PC-3 (cell line): ENCODE measurements around the gene RAB1A. TPM values are rescaled to one million over a fixed set of nuclear protein-coding genes. Genes with fewer than 3 reads are reported as not detected.

ENCODE experiments used
- ATAC-seq: fragments of 200-7000 bp; cut with Tn5 transposase; 2 replicates; pipeline ENCODE4 v1.9.1; 2020; ENCODE audit warnings: mild to moderate bottlenecking, moderate library complexity
- BruUV-seq: library from RNA; stranded (reverse); fragments of 400-500 nt; replicated peaks from 2 replicates; lab custom pipeline; 2021; lab: Mats Ljungman, UMichigan
- CTCF ChIA-PET: fragments of 300-600 bp; sonication (Branson Sonifier 250); formaldehyde crosslinking; loops from one replicate; lab custom pipeline; 2022; ENCODE audit warnings: antibody characterized with exemption; lab: Charles Lee
- POLR2A ChIA-PET: fragments of 300-600 bp; sonication (Branson Sonifier 250); formaldehyde crosslinking; loops from one replicate; lab custom pipeline; 2022; ENCODE audit warnings: antibody characterized with exemption; ENCODE audit not compliant: unreplicated experiment; lab: Charles Lee
- DNase-seq: peaks from one replicate; pipeline ENCODE4 v3.0.0-alpha.2; 2015
- H2AFZ ChIP-seq: fragments of 300-600 bp; sonication (generic); 2 replicates; pipeline ENCODE4 v1.6.0; 2016; ENCODE audit warnings: antibody characterized with exemption, low read length
- H3F3A ChIP-seq: fragments of 300-600 bp; sonication (generic); one replicate; pipeline ENCODE4 v1.6.0; 2017; ENCODE audit warnings: antibody characterized with exemption, low read length, control low read depth, mild to moderate bottlenecking; ENCODE audit not compliant: unreplicated experiment
- H3K27ac ChIP-seq: fragments of 300-600 bp; sonication (generic); 2 replicates; pipeline ENCODE4 v1.5.1; 2016; ENCODE audit warnings: mild to moderate bottlenecking, low read length
- H3K27me3 ChIP-seq: fragments of 300-600 bp; sonication (generic); 2 replicates; pipeline ENCODE4 v1.6.1; 2016; ENCODE audit warnings: low read length, mixed read lengths
- H3K36me3 ChIP-seq: fragments of 300-600 bp; sonication (generic); 2 replicates; pipeline ENCODE4 v1.6.1; 2016; ENCODE audit warnings: low read depth, mixed run types, low read length, mixed read lengths
- H3K4me1 ChIP-seq: fragments of 300-600 bp; sonication (generic); 2 replicates; pipeline ENCODE4 v1.5.1; 2016; ENCODE audit warnings: low read length; ENCODE audit not compliant: insufficient read depth
- H3K4me2 ChIP-seq: fragments of 300-600 bp; sonication (generic); 2 replicates; pipeline ENCODE4 v1.6.0; 2016; ENCODE audit warnings: low read length
- H3K4me3 ChIP-seq: fragments of 300-600 bp; sonication (generic); 2 replicates; pipeline ENCODE4 v1.5.1; 2016; ENCODE audit warnings: mild to moderate bottlenecking, low read length, mixed read lengths
- H3K79me2 ChIP-seq: fragments of 300-600 bp; sonication (generic); 2 replicates; pipeline ENCODE4 v1.6.1; 2017; ENCODE audit warnings: low read length, mixed read lengths
- H3K9ac ChIP-seq: fragments of 300-600 bp; sonication (generic); 2 replicates; pipeline ENCODE4 v1.6.0; 2016; ENCODE audit warnings: mild to moderate bottlenecking, low read length
- H3K9me2 ChIP-seq: fragments of 300-600 bp; sonication (generic); replicated peaks from 2 replicates; pipeline ENCODE4 v1.6.1; 2016; ENCODE audit warnings: mixed run types, low read length, mixed read lengths
- H3K9me3 ChIP-seq: fragments of 300-600 bp; sonication (generic); 2 replicates; pipeline ENCODE4 v1.6.1; 2016; ENCODE audit warnings: low read length, mixed read lengths
- H4K20me1 ChIP-seq: fragments of 300-600 bp; sonication (generic); 2 replicates; pipeline ENCODE4 v1.6.1; 2016; ENCODE audit warnings: low read length, mixed read lengths
- EZH2 ChIP-seq: fragments of 300-600 bp; sonication (generic); IDR thresholded peaks from one replicate; pipeline ENCODE4 v1.6.1; 2017; ENCODE audit warnings: antibody characterized with exemption, mild to moderate bottlenecking, low read length; ENCODE audit not compliant: unreplicated experiment
- EZH2phosphoT487 ChIP-seq: fragments of 300-600 bp; sonication (generic); IDR thresholded peaks from 2 replicates; pipeline ENCODE4 v1.6.1; 2018; ENCODE audit warnings: mild to moderate bottlenecking, antibody characterized with exemption, low read length, borderline replicate concordance
- intact Hi-C: fragments of 100-400 bp; cut with micrococcal nuclease; formaldehyde crosslinking; loops from 2 replicates; pipeline ENCODE4 v1.9.0; 2023
- total RNA-seq: library from RNA; depleted of rRNA; stranded (reverse); fragments of >200 nt; gene quantifications from 2 replicates; pipeline ENCODE4 v1.2.3, GENCODE V29; 2014
- TF ChIP-seq, protein P1 (sequence below): fragments of 300-600 bp; sonication (generic); conservative IDR thresholded peaks from 2 replicates; pipeline ENCODE4 v1.5.1; 2017; ENCODE audit warnings: antibody characterized with exemption, low read depth, mild to moderate bottlenecking, low read length

RAB1A gene
- total RNA-seq, 1 experiment from 2014 or later, result 96.9 TPM

DNA sequence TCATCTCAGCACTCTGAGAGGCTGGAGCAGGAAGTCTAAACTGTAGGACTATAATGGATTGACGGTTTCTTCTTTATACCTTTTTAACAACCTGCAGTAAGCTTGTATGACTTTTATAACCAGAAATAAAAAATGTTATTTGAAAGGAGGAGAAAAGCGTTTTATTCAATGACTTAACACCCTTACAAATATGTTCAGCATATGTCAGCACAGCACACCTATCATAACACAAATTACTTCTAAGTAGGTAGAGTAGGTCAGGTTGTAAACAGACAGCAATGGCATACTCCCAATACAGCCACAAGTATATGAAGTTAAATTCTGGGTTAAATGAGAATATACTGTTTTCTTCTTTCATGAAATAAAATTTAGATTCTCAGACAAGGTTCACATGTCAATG, 16.1 kb downstream of the RAB1A start:
- POLR2A ChIA-PET, result no interaction called here
- intact Hi-C loops, result no loop called here
- peaks cover 100% of the 10 kb centered on the region for H3K79me2 ChIP-seq
- CTCF ChIA-PET, result interaction anchor here (0.5 kb wide), 1 partner anchor 78 kb away, joined by 3 read pairs; no protein-coding TSS in a partner anchor
- no peak for ATAC-seq
- no peak overlapping the region for H3K27ac ChIP-seq
- no peaks in the 10 kb centered on the region for H3K9me2 ChIP-seq
- no peaks in the 10 kb centered on the region for H3F3A ChIP-seq
- no TSS peak for BruUV-seq
- no peak overlapping the region for H2AFZ ChIP-seq
- H4K20me1 ChIP-seq, result peaks cover 78% of the 10 kb centered on the region
- no peaks in the 10 kb centered on the region for H3K27me3 ChIP-seq
- no peaks in the 10 kb centered on the region for H3K36me3 ChIP-seq
- no peak for DNase-seq
- no peak overlapping the region for H3K9ac ChIP-seq
- no peak overlapping the region for H3K4me3 ChIP-seq
- H3K4me2 ChIP-seq, result no peak overlapping the region
- TF ChIP-seq EZH2phosphoT487, result no peak
- TF ChIP-seq, protein P1, sequence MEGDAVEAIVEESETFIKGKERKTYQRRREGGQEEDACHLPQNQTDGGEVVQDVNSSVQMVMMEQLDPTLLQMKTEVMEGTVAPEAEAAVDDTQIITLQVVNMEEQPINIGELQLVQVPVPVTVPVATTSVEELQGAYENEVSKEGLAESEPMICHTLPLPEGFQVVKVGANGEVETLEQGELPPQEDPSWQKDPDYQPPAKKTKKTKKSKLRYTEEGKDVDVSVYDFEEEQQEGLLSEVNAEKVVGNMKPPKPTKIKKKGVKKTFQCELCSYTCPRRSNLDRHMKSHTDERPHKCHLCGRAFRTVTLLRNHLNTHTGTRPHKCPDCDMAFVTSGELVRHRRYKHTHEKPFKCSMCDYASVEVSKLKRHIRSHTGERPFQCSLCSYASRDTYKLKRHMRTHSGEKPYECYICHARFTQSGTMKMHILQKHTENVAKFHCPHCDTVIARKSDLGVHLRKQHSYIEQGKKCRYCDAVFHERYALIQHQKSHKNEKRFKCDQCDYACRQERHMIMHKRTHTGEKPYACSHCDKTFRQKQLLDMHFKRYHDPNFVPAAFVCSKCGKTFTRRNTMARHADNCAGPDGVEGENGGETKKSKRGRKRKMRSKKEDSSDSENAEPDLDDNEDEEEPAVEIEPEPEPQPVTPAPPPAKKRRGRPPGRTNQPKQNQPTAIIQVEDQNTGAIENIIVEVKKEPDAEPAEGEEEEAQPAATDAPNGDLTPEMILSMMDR, result no peak
- no peak for TF ChIP-seq EZH2
- H3K9me3 ChIP-seq, result no peaks in the 10 kb centered on the region
- H3K4me1 ChIP-seq, result no peaks in the 10 kb centered on the region

DNA sequence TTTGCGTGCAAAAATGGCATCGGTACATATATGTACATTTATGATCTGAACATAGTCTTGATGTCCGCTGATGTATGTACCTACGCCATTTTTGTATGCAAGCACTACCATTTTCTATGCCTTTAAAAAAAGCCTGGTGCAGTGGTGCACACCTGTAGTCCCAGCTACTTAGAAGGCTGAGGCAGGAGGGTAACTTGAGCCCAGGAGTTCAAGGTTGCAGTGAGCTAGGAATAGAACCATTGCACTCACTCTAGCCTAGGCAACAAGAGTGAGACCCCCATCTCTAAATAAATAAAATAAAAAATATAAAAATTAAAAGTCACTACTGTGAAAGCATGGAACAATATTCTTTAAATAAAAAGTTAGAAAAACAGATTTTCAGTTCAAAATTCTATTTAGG, 16.7 kb downstream of the RAB1A start:
- intact Hi-C loops, result no loop called here
- Histone ChIP-seq H3K36me3 (no peaks in the 10 kb centered on the region), H3K9ac (no peak overlapping the region), H3K4me2 (no peak overlapping the region), H3K27ac (no peak overlapping the region), H4K20me1 (peaks cover 77% of the 10 kb centered on the region), H3K9me3 (no peaks in the 10 kb centered on the region), H3K4me1 (no peaks in the 10 kb centered on the region), H3K9me2 (no peaks in the 10 kb centered on the region), H3K79me2 (peaks cover 100% of the 10 kb centered on the region), H3F3A (no peaks in the 10 kb centered on the region), H3K4me3 (no peak overlapping the region), H2AFZ (no peak overlapping the region), H3K27me3 (no peaks in the 10 kb centered on the region)
- ATAC-seq (no peak), DNase-seq (no peak)
- ChIA-PET CTCF (interaction anchor here (0.5 kb wide), 1 partner anchor 79 kb away, joined by 3 read pairs; no protein-coding TSS in a partner anchor), POLR2A (interaction anchor here (0.6 kb wide), 1 partner anchor 55 kb away, joined by 4 read pairs; no protein-coding TSS in a partner anchor)
- no peak for TF ChIP-seq EZH2phosphoT487
- TF ChIP-seq EZH2, result no peak
- BruUV-seq, result no TSS peak

DNA sequence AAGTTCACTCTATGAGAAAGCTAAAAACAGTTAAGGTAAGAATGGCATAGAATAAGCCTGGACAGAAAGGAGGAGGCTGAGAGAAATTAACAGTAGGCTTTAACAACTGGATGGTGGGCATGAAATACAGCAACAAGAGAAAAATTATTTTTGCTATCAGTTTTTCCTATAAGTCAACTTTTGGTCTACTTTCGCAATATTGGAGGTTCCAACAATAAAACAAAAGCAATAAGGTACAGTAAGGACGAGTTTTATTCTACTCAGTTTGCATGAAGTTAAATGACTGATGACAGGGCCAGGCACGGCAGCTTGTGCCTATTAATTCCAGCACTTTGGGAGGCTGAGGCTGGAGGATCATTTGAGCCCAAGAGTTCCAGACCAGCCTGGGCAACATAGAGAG, 17.3 kb downstream of the RAB1A start:
- Histone ChIP-seq H3F3A (no peaks in the 10 kb centered on the region), H3K9me2 (no peaks in the 10 kb centered on the region), H3K27me3 (no peaks in the 10 kb centered on the region), H3K4me3 (no peak overlapping the region), H3K79me2 (peaks cover 100% of the 10 kb centered on the region), H3K9me3 (no peaks in the 10 kb centered on the region), H3K4me1 (no peaks in the 10 kb centered on the region), H2AFZ (no peak overlapping the region), H3K4me2 (no peak overlapping the region), H3K27ac (no peak overlapping the region), H3K9ac (no peak overlapping the region), H4K20me1 (peaks cover 74% of the 10 kb centered on the region), H3K36me3 (no peaks in the 10 kb centered on the region; the same call in 1 of the 2 replicates)
- POLR2A ChIA-PET, result no interaction called here
- TF ChIP-seq, protein P1, result no peak
- no peak for TF ChIP-seq EZH2
- TF ChIP-seq EZH2phosphoT487, result no peak
- ATAC-seq (no peak), DNase-seq (no peak)
- CTCF ChIA-PET, result no interaction called here
- no TSS peak for BruUV-seq
- intact Hi-C loops, result no loop called here
